HG03520 (cell line): Measurements from ENCODE around the gene CAB39.
"Not testable (repeated sequence)": the region's sequence is repeated elsewhere in the genome, so short reads cannot be mapped to it uniquely, and the experiment has no call there.

Source experiments
- ATAC-seq: cut with Tn5 transposase; IDR thresholded peaks from one replicate; pipeline ENCODE4 v1.9.1; 2021; ENCODE audit warnings: mild to moderate bottlenecking, moderate library complexity; ENCODE audit not compliant: unreplicated experiment

Gene CAB39

DNA sequence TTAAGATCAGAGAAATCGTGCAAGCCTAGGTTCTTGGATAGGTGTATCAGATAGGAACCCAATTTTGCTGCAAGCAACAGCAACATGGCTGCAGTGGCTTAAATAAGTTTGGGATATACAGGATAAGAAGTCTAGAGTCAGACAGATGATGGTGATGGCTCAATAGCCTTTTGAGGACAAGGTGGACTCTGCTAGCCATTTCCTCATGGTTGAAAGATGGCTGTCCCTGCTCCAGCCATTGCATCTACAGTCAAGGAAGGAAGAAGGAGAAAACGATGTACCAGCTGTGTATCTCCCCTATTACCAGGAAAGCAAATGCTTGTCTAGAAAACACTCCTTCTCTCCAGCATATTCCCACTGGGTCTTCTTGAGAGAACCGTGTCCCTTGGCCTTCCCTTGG, 30.1 kb upstream of the CAB39 start:
- no peak for ATAC-seq

DNA sequence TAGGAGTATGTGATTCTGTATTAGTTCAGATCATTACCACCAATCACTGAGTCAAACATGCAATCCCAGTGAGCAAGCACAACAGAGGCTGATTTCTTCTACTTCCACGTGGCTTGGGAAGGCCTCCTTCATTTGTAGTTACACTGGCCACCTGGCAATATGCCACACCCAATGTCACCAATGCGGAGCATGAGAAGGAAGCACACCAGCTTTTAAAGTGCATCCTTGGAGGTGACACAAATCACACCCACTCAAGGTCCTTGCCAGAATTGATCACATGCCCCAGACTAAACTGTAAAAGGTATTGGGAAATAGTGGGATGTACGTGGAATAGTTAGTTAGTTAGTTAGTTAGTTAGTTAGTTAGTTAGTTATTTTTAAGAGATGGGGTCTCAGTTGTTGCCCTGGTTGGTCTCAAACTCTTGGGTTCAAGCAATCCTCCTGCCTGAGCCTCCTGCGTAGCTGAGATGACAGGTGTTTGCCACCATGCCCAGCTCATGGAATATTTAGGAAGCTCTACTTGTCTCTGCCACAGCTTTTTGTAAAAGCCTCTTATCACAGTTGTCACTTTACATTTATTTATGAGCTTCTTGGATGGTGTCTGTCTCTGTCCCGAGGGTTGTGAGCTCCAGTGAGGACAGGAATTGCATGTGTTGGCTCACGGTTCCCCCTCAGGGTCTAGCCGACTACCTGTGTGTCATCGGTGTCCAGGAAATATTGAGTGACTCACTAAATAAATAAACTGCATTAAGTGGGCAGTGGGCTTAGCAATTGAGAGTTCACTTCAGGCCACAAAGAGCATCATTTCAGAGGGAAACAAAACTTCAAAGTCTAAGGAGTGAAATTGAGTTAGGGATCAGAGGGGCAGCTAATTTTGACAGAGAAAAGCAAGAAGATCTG, 28.1 kb upstream of the CAB39 start:
- ATAC-seq, result no peak

DNA sequence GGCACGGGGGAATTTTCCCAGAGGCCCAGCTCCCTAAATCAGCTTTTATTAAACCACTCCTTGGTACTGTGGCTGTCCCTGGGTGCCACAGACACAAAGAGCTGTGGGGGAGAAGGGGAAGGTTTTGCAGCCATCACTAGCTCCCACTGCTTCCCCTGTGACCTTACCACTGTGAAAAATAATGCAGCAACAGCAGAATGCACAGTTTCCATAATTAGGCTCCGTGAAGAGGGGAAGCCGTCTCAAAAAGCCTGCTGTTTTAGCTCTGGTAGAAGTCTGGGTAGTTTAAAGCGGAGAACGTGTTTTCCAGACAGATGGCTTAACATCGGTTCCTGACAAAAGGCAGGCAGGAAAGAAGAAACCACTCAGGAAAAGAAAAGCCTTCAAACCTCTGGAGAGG, 27.5 kb upstream of the CAB39 start:
- ATAC-seq, result no peak

DNA sequence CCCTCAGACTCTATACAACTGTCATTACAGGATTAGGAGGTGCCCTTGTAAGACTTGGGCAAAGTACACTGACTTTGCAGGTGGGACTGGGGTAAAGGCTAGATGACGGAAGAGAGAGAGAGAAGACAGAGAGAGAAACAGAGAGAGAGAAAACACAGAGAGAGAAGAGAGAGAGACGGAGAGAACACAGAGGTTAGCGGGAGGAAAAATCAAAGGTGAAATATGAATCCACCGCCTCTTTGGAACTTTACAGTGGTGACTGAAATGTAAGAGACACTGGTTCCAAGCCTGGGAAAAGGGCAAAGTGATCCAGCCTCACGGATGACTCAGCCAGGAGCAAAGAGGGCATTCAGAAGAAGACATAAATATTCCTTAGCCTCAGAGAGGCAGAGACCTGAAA, 25.1 kb upstream of the CAB39 start:
- ATAC-seq, result no peak

DNA sequence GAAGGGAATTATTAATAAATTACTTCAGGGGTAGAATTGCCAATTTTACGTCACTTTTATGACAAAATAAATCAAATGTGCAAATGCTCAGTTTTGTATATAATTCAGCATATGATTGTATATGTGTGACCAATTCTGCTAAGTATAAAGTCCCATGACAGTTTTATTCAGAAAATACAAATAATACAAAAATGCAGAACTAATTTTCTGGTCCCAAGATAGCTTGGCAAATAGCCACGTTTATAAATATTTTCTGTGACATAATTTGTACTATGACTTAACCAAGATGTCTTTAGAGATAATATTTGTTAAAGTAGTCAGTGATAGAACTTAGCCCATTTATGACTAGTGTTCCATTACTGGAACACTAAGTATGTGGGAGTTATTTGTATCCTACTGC, 24.2 kb upstream of the CAB39 start:
- ATAC-seq, result no peak

DNA sequence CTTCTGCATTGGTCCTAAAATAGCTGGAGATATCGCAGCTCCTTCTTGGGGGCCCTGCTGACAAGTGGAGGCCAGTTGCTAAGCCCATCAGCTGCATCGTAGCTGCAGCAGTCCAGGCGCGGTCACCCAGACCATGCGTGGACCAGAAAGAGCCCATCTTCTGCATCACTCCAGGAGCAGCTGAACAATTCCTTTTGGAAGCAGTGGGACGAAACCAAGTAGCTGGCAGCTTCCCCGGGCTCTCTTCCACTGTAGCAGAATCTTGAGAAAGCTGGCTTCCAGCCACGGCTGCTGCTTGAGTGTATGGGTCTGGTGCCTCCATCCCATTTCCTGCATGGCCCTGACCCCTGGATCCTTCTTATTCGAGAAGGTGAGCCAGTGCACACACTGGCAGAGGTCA, 22.2 kb upstream of the CAB39 start:
- ATAC-seq, result no peak

DNA sequence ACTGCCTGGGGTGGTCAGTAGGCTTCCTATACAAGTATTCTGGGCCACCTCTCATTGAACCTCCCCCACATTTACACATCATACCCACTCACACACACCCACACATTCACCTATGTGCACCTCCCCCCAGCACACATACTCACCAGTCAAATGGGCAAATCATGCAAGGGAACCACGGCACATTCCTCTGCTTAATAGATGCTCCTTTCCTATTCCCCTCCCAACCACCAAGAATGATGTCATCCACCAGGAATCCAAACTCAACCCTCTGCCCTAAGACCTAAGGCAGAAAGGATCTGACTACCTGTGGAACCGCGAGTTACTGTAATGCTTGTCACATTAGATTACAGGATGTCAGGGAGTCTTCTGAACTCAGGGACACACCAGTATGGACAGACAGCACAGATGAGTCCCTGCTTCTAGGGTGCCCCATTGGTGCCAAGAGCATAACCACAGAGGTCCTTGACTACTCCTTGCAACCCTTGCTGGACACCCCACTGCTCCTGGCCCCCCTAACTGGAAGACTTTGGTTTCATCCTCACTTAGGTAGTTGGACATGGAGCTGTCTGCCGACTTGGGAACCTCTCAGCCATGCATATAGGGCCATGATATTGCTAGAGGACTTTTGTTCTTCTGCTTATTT, 21.5 kb upstream of the CAB39 start:
- no peak for ATAC-seq

DNA sequence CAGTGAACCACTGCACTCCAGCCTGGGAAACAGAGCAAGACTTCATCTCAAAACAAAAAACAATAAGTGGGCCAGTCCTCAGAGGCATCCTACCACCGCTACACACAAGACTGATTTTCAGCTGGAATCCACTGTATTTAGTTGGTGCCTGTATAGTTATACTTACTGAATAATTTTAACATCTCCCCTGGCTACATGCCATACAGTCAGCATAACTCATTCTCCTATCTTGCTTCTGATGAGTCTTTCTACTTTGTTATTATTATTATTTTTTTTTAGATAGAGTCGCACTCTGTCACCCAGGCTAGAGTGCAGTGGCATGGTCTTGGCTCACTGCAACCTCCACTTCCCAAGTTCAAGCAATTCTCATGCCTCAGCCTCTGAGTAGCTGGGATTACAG, 19.9 kb upstream of the CAB39 start:
- no peak for ATAC-seq

DNA sequence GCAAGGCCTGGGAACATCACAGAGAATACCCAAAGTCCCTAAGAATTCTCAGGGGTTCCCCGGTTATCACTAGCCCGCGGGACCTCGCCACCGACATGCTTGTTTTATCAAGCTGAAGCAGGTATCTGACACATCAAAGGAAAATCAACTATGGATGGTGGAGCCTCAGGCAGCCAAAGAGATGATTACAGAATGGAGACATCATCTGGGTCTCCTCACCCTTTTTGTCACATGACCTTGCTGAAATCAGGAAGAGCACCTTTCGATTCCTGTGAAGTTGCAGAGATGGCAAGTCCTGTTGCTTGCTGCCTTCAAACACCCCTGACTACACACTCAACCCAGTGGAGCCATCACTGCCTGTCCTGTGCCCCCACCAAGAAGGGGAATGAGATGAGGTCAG, 19.2 kb upstream of the CAB39 start:
- no peak for ATAC-seq

DNA sequence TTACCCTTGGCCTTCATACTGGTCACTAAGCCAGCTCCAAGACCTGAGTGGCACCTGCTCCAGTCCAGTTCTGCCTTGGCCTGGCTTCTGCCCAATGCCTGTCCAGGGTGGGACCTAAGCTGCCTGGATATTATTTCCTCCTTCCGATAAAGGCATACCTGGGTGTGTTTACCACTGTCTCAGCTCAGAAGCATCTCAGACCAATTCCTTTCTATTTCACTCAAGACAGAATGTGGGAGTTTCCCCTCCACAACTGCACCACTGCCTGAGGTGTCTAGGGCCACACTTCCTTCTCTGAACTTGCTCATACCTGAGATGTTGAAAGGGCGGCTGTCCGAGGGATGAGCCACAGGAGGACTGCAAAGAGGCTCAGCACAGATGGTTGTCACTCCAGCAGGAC, 18.4 kb upstream of the CAB39 start:
- ATAC-seq, result peak; percentile 53

DNA sequence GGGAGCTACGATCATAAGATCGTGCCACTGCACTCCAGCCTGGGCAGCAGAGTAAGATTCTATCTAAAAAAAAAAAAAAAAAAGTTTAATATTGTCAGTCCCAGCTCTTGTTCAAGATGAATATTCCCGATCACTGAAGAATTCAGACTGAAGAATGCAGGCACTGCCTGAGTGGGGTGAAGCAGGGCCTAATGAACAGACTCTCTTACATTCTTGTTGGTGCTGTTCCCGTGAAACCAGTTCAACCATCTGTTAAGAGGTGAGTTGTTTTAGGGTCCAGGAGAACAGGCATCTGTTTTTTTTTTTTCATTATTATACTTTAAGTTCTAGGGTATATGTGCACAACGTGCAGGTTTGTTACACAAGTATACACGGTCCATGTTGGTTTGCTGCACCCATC, 17.1 kb upstream of the CAB39 start:
- ATAC-seq, result no peak

DNA sequence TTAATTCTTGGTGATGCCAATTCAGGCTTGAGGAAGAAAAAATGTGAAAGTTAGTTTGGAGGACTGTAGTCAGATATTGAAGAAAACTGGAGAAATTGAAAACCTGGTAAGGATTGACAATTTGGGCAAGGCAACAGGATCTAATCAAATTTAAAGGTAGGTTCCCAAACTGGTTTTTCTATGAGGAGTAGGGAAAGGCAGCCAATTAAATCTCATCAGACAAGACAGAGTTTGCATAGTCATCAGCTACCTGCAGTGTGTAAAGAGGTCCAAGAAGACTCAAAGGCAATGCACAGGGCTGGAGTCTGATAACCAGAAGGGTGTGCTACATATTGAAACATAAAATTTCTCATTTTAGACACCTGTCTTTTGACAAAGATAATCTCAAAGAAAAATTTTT, 16.0 kb upstream of the CAB39 start:
- no peak for ATAC-seq

DNA sequence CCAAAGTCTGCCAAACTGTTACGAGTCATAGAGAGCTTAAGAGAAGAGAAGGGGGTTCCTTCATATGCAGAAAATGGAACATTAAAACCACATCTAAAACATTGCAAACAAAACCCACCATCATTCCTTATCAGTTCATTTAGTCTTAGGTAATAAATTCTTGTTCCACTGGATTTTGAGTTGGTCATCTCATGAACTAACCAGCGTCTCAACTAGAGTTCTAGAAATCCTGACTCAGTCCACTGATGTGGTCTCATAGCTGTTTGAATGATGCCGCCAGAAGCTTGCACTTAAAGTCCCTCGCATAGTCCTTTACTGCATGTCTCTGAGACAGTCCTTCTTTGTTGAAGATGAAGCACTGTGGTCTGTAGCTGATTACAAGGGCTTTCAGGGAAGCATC, 15.0 kb upstream of the CAB39 start:
- no peak for ATAC-seq

DNA sequence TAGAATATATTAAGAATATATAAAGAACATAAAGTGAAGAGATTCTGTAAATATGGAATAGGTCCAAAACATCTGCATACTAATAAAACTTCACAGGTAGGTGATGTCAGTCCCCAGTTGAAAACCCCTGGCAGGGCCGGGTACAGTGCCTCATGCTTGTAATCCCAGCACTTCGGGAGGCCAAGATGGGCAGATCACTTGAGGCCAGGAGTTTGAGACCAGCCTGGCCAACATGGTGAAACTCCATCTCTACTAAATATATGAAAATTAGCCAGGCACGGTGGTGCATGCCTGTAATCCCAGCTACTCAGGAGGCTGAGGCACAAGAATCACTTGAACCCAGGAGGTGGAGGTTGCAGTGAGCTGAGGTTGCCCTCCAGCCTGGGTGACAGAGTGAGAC, 13.9 kb upstream of the CAB39 start:
- ATAC-seq, result not testable (repeated sequence)

DNA sequence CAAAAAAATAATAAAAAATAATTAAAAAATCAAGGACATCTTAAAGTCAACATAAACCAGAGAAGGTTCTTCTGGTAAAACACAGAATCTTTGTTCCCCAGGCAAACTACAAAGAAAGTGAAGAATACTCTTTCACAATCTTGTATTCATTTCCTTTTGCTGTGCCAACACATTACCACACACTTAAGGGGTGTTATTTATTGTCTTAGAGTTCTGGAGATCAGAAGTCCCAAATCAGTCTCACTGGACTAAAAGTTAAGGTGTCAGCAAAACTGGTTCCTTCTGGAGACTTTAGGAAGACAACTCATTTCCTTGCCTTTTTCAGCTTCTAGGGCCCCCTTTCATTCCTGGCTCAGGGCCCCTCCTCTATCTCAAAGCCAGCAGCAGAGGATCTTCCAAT, 12.2 kb upstream of the CAB39 start:
- ATAC-seq, result no peak

DNA sequence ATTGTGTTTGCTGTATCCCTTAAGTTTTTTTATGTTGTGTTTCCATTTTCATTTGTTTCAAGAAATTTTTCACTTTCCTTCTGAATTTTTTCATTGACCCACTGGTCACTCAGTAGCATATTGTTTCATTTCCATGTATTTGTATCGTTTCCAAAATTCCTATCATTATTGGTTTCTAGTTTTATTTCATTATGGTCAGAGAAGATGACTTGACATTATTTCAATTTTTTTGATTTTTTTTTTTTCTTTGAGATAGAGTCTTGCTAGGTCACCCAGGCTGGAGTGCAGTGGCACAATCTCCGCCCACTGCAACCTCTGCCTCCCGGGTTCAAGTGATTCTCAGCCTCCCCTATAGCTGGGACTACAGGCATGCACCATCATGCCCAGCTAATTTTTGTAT, 11.3 kb upstream of the CAB39 start:
- ATAC-seq, result no peak

DNA sequence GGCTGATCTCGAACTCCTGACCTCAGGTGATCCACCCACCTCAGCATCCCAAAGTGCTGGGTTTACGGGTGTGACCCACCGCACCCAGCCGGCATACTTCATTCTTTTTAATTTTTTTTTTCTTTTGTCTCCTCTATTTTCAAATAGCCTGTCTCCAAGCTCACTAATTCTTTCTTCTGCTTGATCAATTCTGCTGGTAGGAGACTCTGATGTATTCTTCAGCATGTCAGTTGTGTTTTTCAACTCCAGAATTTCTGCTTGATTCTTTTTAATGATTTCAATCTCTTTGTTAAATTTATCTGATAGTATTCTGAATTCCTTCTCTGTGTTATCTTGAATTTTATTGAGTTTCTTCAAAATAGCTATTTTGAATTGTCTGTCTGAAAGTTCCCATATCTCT, 10.2 kb upstream of the CAB39 start:
- ATAC-seq, result not testable (repeated sequence)

DNA sequence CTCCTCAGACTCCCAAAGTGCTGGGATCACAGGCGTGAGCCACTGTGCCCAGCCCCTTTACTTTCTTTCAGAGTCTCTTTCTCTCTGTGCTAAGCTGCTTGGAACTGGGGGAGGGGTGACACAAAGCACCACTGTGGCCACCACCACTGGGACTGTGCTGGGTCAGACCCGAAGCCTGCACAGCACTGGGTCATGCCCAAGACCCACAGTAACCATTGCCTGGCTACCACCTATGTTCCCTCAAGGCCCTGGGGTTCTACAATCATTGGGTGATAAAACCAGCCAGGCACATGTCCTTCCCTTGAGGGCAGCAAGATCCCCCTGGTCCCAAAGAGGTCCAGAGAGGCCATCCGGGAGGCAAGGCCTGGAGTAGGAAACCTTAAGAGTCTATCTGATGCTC, 9.1 kb upstream of the CAB39 start:
- no peak for ATAC-seq

DNA sequence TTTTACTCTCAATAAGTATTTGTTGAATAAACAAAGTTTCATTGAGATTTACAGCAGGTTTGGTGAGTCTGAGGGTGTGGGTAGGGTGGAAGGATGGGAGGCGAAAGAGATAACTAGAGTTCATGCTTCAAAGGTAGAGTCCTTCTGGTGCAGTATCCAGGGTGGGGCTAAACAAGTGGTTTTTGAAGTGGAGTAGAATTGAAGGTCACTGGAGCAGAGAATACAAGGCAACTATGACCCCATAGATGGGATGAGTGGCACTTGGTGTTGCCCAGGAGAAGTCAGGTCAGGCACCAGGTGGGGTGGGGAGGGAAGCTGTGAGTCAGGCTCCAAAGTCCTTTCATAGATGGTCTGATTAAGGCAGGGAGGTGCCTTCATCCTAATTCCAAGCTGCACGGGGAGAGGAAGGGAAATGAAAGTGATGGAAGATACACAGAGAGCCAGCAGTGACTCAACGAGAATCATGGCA, 6.6 kb upstream of the CAB39 start:
- ATAC-seq, result no peak

DNA sequence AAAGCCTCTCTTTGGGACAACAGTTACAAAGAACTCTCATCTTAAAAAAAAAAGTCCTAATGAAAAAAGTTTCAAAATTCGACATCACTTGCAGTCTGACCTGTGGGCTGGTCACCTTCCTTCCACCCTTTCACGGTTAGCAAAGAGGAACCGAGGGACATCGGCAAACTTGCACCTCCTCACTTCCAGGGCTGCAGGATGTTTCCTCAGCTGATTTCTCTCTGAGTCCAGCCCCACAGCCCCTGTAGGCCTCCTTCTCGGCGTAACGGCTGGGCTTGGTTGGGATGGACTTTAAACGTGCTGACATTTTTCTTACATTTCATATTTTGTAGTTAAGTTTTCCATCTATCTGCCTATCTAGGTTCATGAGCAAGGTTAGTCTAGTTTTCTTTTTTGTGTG, 5.7 kb upstream of the CAB39 start:
- no peak for ATAC-seq

DNA sequence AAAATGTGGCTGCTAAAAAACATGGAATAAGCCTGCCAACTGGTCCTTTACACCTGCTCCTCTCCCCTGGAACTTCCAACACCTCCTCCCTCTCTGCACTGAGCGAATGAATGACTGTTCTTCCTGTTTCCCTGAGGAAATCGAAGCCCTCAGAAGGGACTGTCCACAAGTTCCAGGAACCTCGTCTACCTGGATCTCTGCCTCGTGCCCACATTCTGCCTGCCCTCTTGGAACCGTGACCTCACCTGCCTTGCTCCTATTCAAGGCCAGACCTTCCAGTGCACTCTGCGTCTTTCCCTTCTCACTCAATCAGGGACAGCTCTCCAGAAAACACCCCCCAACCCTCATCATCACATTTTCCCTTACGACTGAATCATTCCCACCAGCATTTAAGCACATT, 4.4 kb upstream of the CAB39 start:
- ATAC-seq, result no peak

DNA sequence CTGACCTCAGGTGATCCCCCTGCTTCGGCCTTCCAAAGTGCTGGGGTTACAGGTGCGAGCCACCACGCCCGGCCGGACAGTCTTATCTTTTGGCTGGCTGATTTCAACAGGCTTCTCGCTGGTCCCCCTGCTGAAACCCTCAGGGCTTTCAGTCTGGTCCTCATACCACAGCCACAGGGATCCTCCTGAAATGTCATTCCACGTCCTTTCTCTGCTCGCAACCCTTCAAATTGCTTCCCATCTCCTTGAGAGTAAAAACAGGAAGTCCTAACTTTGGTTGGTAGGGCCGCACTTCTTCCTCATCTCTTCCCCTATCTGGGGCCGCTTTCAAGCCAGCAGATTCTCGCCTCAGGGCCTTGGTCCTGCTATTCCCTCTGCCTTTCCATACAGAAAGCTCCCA, 1.4 kb upstream of the CAB39 start:
- no peak for ATAC-seq
